MM.1S (cell line): Measurements from ENCODE around the gene CAPN15.

Experiments
- DNase-seq: peaks from one replicate; pipeline ENCODE4 v3.0.0-alpha.2; 2015
- H2AFZ ChIP-seq: fragments of 300-600 bp; sonication (generic); 2 replicates; pipeline ENCODE4 v1.6.0; 2016; ENCODE audit warnings: antibody characterized with exemption, low read length
- H3F3A ChIP-seq: fragments of 300-600 bp; sonication (generic); 2 replicates; pipeline ENCODE4 v1.6.1; 2016; ENCODE audit warnings: mild to moderate bottlenecking, antibody characterized with exemption, low read length, moderate library complexity, mixed read lengths; ENCODE audit not compliant: insufficient read depth
- H3K27ac ChIP-seq: fragments of 300-600 bp; sonication (generic); 2 replicates; pipeline ENCODE4 v1.5.1; 2016; ENCODE audit warnings: mild to moderate bottlenecking, low read length
- H3K27me3 ChIP-seq: fragments of 300-600 bp; sonication (generic); replicated peaks from 2 replicates; pipeline ENCODE4 v1.6.0; 2016; ENCODE audit warnings: low read length; ENCODE audit not compliant: insufficient read depth
- H3K36me3 ChIP-seq: fragments of 300-600 bp; sonication (generic); replicated peaks from 2 replicates; pipeline ENCODE4 v1.6.1; 2016; ENCODE audit warnings: mild to moderate bottlenecking, low read length, mixed read lengths; ENCODE audit not compliant: insufficient read depth
- H3K4me1 ChIP-seq: fragments of 300-600 bp; sonication (generic); 2 replicates; pipeline ENCODE4 v1.6.1; 2016; ENCODE audit warnings: low read length, mixed read lengths
- H3K4me2 ChIP-seq: fragments of 300-600 bp; sonication (generic); 2 replicates; pipeline ENCODE4 v1.6.0; 2016; ENCODE audit warnings: low read depth, low read length
- H3K4me3 ChIP-seq: fragments of 300-600 bp; sonication (generic); 2 replicates; pipeline ENCODE4 v1.5.1; 2016; ENCODE audit warnings: low read length, mixed read lengths
- H3K79me2 ChIP-seq: fragments of 300-600 bp; sonication (generic); 2 replicates; pipeline ENCODE4 v1.6.1; 2016; ENCODE audit warnings: mixed run types, low read length, mixed read lengths
- H3K9ac ChIP-seq: fragments of 300-600 bp; sonication (generic); 2 replicates; pipeline ENCODE4 v1.6.1; 2016; ENCODE audit warnings: low read length, mixed read lengths
- H3K9me2 ChIP-seq: fragments of 300-600 bp; sonication (generic); replicated peaks from 2 replicates; pipeline ENCODE4 v1.6.1; 2016; ENCODE audit warnings: mild to moderate bottlenecking, low read length, mixed read lengths; ENCODE audit not compliant: insufficient read depth
- H3K9me3 ChIP-seq: fragments of 300-600 bp; sonication (generic); replicated peaks from 2 replicates; pipeline ENCODE4 v1.6.1; 2016; ENCODE audit warnings: mild to moderate bottlenecking, low read length, mixed read lengths; ENCODE audit not compliant: insufficient read depth
- H4K20me1 ChIP-seq: fragments of 300-600 bp; sonication (generic); 2 replicates; pipeline ENCODE4 v1.6.1; 2016; ENCODE audit warnings: mild to moderate bottlenecking, low read length, moderate library complexity, mixed read lengths; ENCODE audit not compliant: insufficient read depth
- CTCF ChIP-seq: fragments of 300-600 bp; sonication (generic); IDR thresholded peaks from 2 replicates; pipeline ENCODE4 v1.5.1; 2016; ENCODE audit warnings: antibody characterized with exemption, low read length, mixed read lengths
- EZH2 ChIP-seq: fragments of 300-600 bp; sonication (generic); optimal IDR thresholded peaks from 2 replicates; pipeline ENCODE3; 2017; ENCODE audit warnings: low read depth, mild to moderate bottlenecking, antibody characterized with exemption, low read length, mixed read lengths
- EZH2phosphoT487 ChIP-seq: fragments of 300-600 bp; sonication (generic); IDR thresholded peaks from 2 replicates; pipeline ENCODE4 v1.6.1; 2018; ENCODE audit warnings: antibody characterized with exemption, low read length

Gene CAPN15

DNA sequence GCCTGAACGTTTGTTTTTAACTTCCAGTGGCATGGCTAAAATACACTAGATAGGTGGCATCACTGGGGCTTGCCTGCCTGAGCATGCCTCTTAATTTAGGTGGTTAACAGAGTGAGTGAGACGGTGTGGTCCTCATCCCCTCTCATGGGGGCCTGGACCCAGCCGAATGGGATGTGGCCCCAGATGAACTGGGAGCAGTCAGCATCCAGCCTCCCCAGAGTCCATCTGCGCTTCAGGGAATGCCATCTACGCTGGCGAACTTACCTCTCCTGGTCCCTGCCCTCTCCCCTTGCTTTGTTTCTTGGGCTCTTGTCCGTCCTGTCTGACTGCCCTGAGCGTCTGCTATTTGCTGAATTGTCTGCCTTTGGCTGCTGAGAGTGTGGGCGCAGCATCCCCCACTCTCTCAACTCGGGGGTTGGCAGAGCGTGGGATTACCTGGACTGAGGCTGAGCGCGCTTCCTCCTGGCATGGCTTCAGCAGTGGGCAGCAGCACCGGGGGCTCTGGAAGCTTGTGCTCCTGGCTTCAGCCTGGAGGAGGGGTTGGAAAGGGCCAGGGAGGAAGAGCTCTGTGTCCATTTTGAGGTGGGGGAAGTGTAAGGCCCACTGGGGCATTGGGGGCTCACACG is 64.5 kb downstream of the CAPN15 start:
- no peaks in the 10 kb centered on the region for H3K9me3 ChIP-seq
- TF ChIP-seq CTCF (no peak), EZH2phosphoT487 (no peak), EZH2 (no peak)
- no peak for DNase-seq
- H3K4me2 ChIP-seq: no peak overlapping the region
- H3F3A ChIP-seq: peaks cover 9% of the 10 kb centered on the region; the same call in 1 of the 2 replicates
- H3K4me3 ChIP-seq: no peak overlapping the region
- no peaks in the 10 kb centered on the region for H4K20me1 ChIP-seq
- no peak overlapping the region for H3K9ac ChIP-seq
- H2AFZ ChIP-seq: no peak overlapping the region
- no peaks in the 10 kb centered on the region for H3K36me3 ChIP-seq
- H3K27ac ChIP-seq: no peak overlapping the region
- H3K27me3 ChIP-seq: no peaks in the 10 kb centered on the region
- H3K4me1 ChIP-seq: peaks cover 8% of the 10 kb centered on the region
- H3K9me2 ChIP-seq: no peaks in the 10 kb centered on the region
- peaks cover 84% of the 10 kb centered on the region for H3K79me2 ChIP-seq

DNA sequence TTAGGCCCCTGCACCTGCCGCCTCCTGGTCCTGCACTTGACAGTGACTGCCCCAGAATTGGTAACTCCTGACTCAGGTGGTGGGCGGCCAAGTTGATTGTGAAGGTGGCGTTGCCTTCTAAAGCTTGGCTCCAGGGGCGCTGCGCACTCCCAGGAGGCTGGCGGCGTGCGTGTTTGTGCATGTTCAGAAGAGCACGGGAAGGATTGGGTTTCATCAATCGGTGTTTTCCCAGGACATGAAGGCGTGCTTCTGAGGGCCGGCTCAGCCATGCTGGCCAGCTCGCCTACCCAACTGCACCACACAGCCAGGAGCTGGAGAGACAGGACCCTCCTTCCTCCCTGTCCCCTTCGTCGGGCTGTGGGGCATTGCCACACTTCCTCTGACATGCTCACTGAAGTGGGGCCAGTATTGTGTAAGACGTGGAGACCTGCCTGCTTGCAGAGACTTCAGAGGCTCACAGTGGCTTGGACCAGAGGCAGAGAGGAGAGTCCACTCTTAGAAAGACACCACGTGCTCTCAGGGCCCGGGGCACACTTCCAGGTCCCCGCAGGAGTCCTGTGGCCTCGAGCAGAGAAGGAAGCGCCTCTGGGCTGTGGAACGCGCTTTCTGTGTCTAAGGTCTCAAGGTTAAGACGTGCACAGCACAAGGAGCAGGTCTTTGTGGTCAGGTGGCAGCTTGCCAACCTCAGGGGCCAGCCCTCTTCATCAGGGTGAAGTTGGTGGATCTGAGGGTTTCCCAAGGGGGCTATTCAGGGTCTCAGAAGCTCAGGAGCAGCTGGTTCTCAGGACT is 65.2 kb downstream of the CAPN15 start:
- H3K4me3 ChIP-seq: no peak overlapping the region
- peaks cover 9% of the 10 kb centered on the region; the same call in 1 of the 2 replicates for H3F3A ChIP-seq
- no peak overlapping the region for H3K4me2 ChIP-seq
- H3K27me3 ChIP-seq: no peaks in the 10 kb centered on the region
- no peak overlapping the region for H2AFZ ChIP-seq
- H3K9ac ChIP-seq: no peak overlapping the region
- H3K36me3 ChIP-seq: no peaks in the 10 kb centered on the region
- TF ChIP-seq CTCF (no peak), EZH2 (no peak), EZH2phosphoT487 (no peak)
- H4K20me1 ChIP-seq: no peaks in the 10 kb centered on the region
- DNase-seq: no peak
- H3K9me3 ChIP-seq: no peaks in the 10 kb centered on the region
- H3K27ac ChIP-seq: no peak overlapping the region
- peaks cover 3% of the 10 kb centered on the region for H3K4me1 ChIP-seq
- peaks cover 81% of the 10 kb centered on the region for H3K79me2 ChIP-seq
- H3K9me2 ChIP-seq: no peaks in the 10 kb centered on the region

GRCh38 chr16:593406-593805 is 65.9 kb downstream of the CAPN15 start:
- peaks cover 74% of the 10 kb centered on the region for H3K79me2 ChIP-seq
- no peak for DNase-seq
- H3K9me3 ChIP-seq: no peaks in the 10 kb centered on the region
- TF ChIP-seq EZH2phosphoT487 (no peak), EZH2 (no peak), CTCF (no peak)
- H3K27ac ChIP-seq: no peak overlapping the region
- H3K9me2 ChIP-seq: no peaks in the 10 kb centered on the region
- no peaks in the 10 kb centered on the region for H3K36me3 ChIP-seq
- H3K4me1 ChIP-seq: no peaks in the 10 kb centered on the region
- H3K9ac ChIP-seq: no peak overlapping the region
- peaks cover 4% of the 10 kb centered on the region; the same call in 1 of the 2 replicates for H3F3A ChIP-seq
- H3K4me2 ChIP-seq: no peak overlapping the region
- H4K20me1 ChIP-seq: no peaks in the 10 kb centered on the region
- H3K27me3 ChIP-seq: no peaks in the 10 kb centered on the region
- no peak overlapping the region for H3K4me3 ChIP-seq
- H2AFZ ChIP-seq: no peak overlapping the region
